Measurements from ENCODE around the gene ADGRE2. TPM values are rescaled to one million over a fixed set of nuclear protein-coding genes. Genes with fewer than 3 reads are reported as not detected.
A peak's percentile ranks its signal among the peaks of the same experiment; 100 is the strongest.

Gene ADGRE2
- total RNA-seq, 1 donor from 2014 or later, result not detected

DNA sequence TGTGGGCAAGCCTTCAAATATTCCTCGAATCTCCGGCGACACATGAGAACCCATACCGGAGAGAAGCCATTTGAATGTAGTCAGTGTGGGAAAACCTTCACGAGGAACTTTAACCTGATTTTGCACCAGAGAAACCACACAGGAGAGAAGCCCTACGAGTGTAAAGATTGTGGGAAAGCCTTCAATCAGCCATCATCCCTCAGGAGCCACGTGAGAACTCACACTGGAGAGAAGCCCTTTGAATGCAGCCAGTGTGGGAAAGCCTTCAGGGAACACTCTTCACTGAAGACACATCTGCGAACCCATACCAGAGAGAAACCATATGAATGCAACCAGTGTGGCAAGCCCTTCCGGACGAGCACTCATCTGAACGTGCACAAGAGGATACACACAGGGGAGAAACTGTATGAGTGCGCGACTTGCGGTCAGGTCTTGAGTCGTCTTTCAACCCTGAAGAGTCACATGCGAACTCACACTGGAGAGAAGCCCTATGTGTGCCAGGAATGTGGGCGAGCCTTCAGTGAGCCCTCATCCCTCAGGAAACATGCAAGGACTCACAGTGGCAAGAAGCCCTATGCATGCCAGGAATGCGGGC is 59.7 kb downstream of the ADGRE2 start:
- no peaks in the 10 kb centered on the region for H3K27me3 Mint-ChIP-seq (ENCODE audit: low read depth)
- H3K27ac Mint-ChIP-seq (ENCODE audit: unreplicated experiment), result no peak overlapping the region
- H3K9me3 Mint-ChIP-seq, result peaks cover 42% of the 10 kb centered on the region
- H3K36me3 Mint-ChIP-seq (ENCODE audit: low read depth), result peaks cover 93% of the 10 kb centered on the region
- no peaks in the 10 kb centered on the region for H3K4me1 Mint-ChIP-seq
- no peak overlapping the region for H3K4me3 Mint-ChIP-seq
- TF ChIP-seq CTCF (conservative IDR thresholded peaks at IDR 0.05), result no peak
- no peak for DNase-seq (ENCODE audit: low read depth, low spot score)

DNA sequence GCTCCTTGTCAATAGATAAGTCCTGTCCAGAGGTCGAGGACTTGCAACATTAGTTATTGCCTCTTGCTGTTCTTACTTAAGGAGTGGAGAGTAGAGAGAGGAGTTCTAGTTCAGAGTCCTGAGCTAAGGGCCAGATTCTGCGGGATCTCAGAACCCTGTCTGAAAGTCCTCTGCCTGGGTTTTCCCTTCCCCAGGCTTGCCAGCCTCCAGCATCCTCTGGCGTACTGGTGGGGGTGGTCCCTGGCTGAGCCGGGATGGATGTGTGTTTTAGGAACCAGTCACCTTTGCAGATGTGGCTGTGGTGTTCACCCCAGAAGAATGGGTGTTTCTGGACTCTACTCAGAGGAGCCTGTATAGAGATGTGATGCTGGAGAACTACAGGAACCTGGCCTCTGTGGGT is 62.5 kb downstream of the ADGRE2 start:
- no peak for TF ChIP-seq CTCF (conservative IDR thresholded peaks at IDR 0.05)
- no peak for DNase-seq (ENCODE audit: low read depth, low spot score)
- Mint-ChIP-seq H3K27ac (ENCODE audit: unreplicated experiment) (no peak overlapping the region), H3K9me3 (peaks cover 45% of the 10 kb centered on the region), H3K4me1 (no peaks in the 10 kb centered on the region), H3K36me3 (ENCODE audit: low read depth) (peaks cover 93% of the 10 kb centered on the region), H3K27me3 (ENCODE audit: low read depth) (no peaks in the 10 kb centered on the region), H3K4me3 (no peak overlapping the region)

DNA sequence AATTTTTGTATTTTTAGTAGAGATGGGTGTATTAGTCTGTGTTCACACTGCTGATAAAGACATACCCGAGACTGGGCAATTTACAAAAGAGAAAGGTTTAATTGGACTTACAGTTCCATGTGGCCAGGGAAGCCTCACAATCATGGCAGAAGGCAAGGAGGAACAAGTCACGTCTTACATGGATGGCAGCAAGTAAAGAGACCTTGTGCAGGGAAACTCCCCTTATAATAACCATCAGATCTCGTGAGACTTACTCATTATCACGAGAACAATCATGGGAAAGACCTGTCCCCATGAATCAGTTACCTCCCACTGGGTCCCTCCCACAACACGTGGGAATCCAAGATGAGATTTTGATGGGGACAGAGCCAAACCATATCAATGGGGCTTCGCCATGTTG is 73.9 kb downstream of the ADGRE2 start:
- no peaks in the 10 kb centered on the region for H3K27me3 Mint-ChIP-seq (ENCODE audit: low read depth)
- peaks cover 39% of the 10 kb centered on the region for H3K36me3 Mint-ChIP-seq (ENCODE audit: low read depth)
- TF ChIP-seq CTCF (conservative IDR thresholded peaks at IDR 0.05), result no peak
- H3K4me1 Mint-ChIP-seq, result no peaks in the 10 kb centered on the region
- H3K27ac Mint-ChIP-seq (ENCODE audit: unreplicated experiment), result no peak overlapping the region
- no peak overlapping the region for H3K4me3 Mint-ChIP-seq
- H3K9me3 Mint-ChIP-seq, result no peaks in the 10 kb centered on the region
- no peak for DNase-seq (ENCODE audit: low read depth, low spot score)

GRCh38 chr19:14703833-14704232 is 74.5 kb downstream of the ADGRE2 start:
- no peaks in the 10 kb centered on the region for H3K27me3 Mint-ChIP-seq (ENCODE audit: low read depth)
- no peaks in the 10 kb centered on the region for H3K4me1 Mint-ChIP-seq
- H3K9me3 Mint-ChIP-seq, result no peaks in the 10 kb centered on the region
- no peak overlapping the region for H3K4me3 Mint-ChIP-seq
- no peak overlapping the region for H3K27ac Mint-ChIP-seq (ENCODE audit: unreplicated experiment)
- no peak for DNase-seq (ENCODE audit: low read depth, low spot score)
- H3K36me3 Mint-ChIP-seq (ENCODE audit: low read depth), result peaks cover 35% of the 10 kb centered on the region
- no peak for TF ChIP-seq CTCF (conservative IDR thresholded peaks at IDR 0.05)

DNA sequence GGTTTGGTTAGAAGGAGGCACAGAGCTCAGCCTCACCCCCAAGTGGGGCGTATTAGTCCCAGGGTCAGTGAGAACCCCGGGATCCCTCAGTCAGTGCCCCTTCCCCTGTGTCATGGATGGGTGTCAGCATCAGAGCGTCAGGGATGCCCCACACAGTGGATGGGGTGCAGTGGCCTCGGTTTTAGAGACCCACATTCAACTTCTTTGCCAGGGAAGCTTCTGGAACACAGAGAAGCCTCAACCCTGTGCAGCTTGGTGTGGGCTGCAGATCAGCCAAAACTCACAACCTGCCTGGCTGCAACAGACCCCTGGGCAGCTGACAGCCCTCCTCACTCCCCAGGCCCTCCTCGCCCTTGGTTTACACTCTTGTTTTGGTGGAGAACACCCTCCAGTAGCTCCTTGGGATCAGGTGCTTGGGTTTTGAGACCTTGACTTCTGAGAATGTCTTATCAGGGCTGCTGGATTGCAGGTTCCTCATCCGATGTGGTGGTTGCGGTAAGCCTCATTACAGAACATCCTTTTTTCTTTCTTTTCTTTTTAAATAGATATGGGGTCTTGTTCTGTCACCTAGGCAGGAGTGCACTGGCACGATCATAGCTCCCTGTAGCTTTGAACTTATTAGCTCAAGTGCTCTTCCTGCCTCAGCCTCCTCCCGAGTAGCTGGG is 77.5 kb downstream of the ADGRE2 start:
- Mint-ChIP-seq H3K27me3 (ENCODE audit: low read depth) (no peaks in the 10 kb centered on the region), H3K4me3 (no peak overlapping the region), H3K9me3 (no peaks in the 10 kb centered on the region), H3K4me1 (no peaks in the 10 kb centered on the region), H3K27ac (ENCODE audit: unreplicated experiment) (peak overlapping the region; percentile 27), H3K36me3 (ENCODE audit: low read depth) (peaks cover 32% of the 10 kb centered on the region)
- DNase-seq (ENCODE audit: low read depth, low spot score), result no peak
- TF ChIP-seq CTCF (conservative IDR thresholded peaks at IDR 0.05), result no peak

Measured in neural crest cell (in vitro differentiated cells).